Hepatocyte (in vitro differentiated cells): ENCODE results near the gene DAGLB. TPM values are rescaled to one million over a fixed set of nuclear protein-coding genes. Genes with fewer than 3 reads are reported as not detected.

Experiments used
- DNase-seq: peaks from one replicate; pipeline ENCODE4 v3.0.0-alpha.2; 2016; ENCODE audit warnings: low spot score
- H2AFZ ChIP-seq: fragments of 200-600 bp; sonication (generic); 2 replicates; pipeline ENCODE4 v1.6.0; 2016; ENCODE audit warnings: antibody characterized with exemption, mild to moderate bottlenecking
- H3K27ac ChIP-seq: fragments of 200-600 bp; sonication (generic); 2 replicates; pipeline ENCODE4 v1.5.1; 2016; ENCODE audit warnings: mild to moderate bottlenecking
- H3K27me3 ChIP-seq: fragments of 200-600 bp; sonication (generic); 2 replicates; pipeline ENCODE4 v1.6.1; 2016
- H3K36me3 ChIP-seq: fragments of 200-600 bp; sonication (generic); replicated peaks from 2 replicates; pipeline ENCODE4 v1.5.1; 2016; ENCODE audit warnings: low read depth; ENCODE audit not compliant: insufficient read depth
- H3K4me1 ChIP-seq: fragments of 200-600 bp; sonication (generic); 2 replicates; pipeline ENCODE4 v1.5.1; 2016; ENCODE audit warnings: mild to moderate bottlenecking, moderate library complexity; ENCODE audit not compliant: insufficient read depth
- H3K4me2 ChIP-seq: fragments of 200-600 bp; sonication (generic); 2 replicates; pipeline ENCODE4 v1.6.0; 2016
- H3K4me3 ChIP-seq: fragments of 200-600 bp; sonication (generic); 2 replicates; pipeline ENCODE4 v1.5.1; 2016; ENCODE audit warnings: mild to moderate bottlenecking
- H3K79me2 ChIP-seq: fragments of 200-600 bp; sonication (generic); 2 replicates; pipeline ENCODE4 v1.6.0; 2017; ENCODE audit warnings: mild to moderate bottlenecking
- H3K9me2 ChIP-seq: fragments of 200-600 bp; sonication (generic); replicated peaks from 2 replicates; pipeline ENCODE4 v1.6.0; 2017; ENCODE audit warnings: mild to moderate bottlenecking; ENCODE audit not compliant: insufficient read depth
- H3K9me3 ChIP-seq: fragments of 200-600 bp; sonication (generic); 2 replicates; pipeline ENCODE4 v1.5.1; 2016; ENCODE audit warnings: low read depth, mild to moderate bottlenecking
- H4K20me1 ChIP-seq: fragments of 200-600 bp; sonication (generic); 2 replicates; pipeline ENCODE4 v1.6.0; 2016; ENCODE audit warnings: mild to moderate bottlenecking; ENCODE audit not compliant: insufficient read depth, poor library complexity, severe bottlenecking
- CTCF ChIP-seq: fragments of 200-600 bp; sonication (generic); IDR thresholded peaks from 2 replicates; pipeline ENCODE4 v1.5.1; 2016; ENCODE audit warnings: antibody characterized with exemption, mild to moderate bottlenecking; ENCODE audit not compliant: poor library complexity
- EZH2 ChIP-seq: fragments of 200-600 bp; sonication (generic); IDR thresholded peaks from 2 replicates; pipeline ENCODE4 v1.6.1; 2016; ENCODE audit warnings: antibody characterized with exemption, mild to moderate bottlenecking, borderline replicate concordance
- EZH2phosphoT487 ChIP-seq: fragments of 200-600 bp; sonication (generic); IDR thresholded peaks from one replicate; pipeline ENCODE4 v1.6.1; 2018; ENCODE audit warnings: antibody characterized with exemption, mild to moderate bottlenecking, low read depth, moderate library complexity; ENCODE audit not compliant: unreplicated experiment, severe bottlenecking
- WGBS: methylation state at CpG from one replicate; pipeline ENCODE4 v1.1.6; 2016; ENCODE audit warnings: low lambda C conversion rate; ENCODE audit errors: missing lambda C conversion rate; 5-methylcytosine and 5-hydroxymethylcytosine counted together
- polyA plus RNA-seq: library from polyadenylated mRNA; unstranded; fragments of >200 nt; fragmentation: Nextera tagmentation; extraction: Ambion mirVana; gene quantifications from 2 replicates; pipeline ENCODE4 v1.2.1, GENCODE V29; 2016
- total RNA-seq: library from RNA; depleted of rRNA; stranded (reverse); fragments of >200 nt; gene quantifications from 2 replicates; pipeline ENCODE4 v1.2.3, GENCODE V29; 2014

The DAGLB gene
- total and polyA plus RNA-seq, 2 experiments from 2014 or later = 17.5 to 22.2 TPM

GRCh38 chr7:6494365-6494764, 46.6 kb upstream of the DAGLB start:
- Histone ChIP-seq H3K27ac (no peak overlapping the region), H3K9me2 (no peaks in the 10 kb centered on the region), H3K4me1 (no peaks in the 10 kb centered on the region), H3K4me2 (no peak overlapping the region), H2AFZ (no peak overlapping the region), H3K9me3 (no peaks in the 10 kb centered on the region), H4K20me1 (no peaks in the 10 kb centered on the region), H3K79me2 (no peaks in the 10 kb centered on the region), H3K36me3 (no peaks in the 10 kb centered on the region), H3K27me3 (no peaks in the 10 kb centered on the region), H3K4me3 (no peak overlapping the region)
- DNase-seq = no peak
- WGBS = 77% methylated on average over 2 of the region's 2 CpGs
- TF ChIP-seq CTCF = no peak
- no peak for TF ChIP-seq EZH2phosphoT487
- TF ChIP-seq EZH2 = no peak

- WGBS = 93% methylated on average over 10 of the region's 10 CpGs
- H2AFZ ChIP-seq = no peak overlapping the region
- no peaks in the 10 kb centered on the region for H4K20me1 ChIP-seq
- no peak overlapping the region for H3K27ac ChIP-seq
- H3K9me3 ChIP-seq = no peaks in the 10 kb centered on the region
- no peaks in the 10 kb centered on the region for H3K27me3 ChIP-seq
- no peaks in the 10 kb centered on the region for H3K36me3 ChIP-seq
- H3K4me3 ChIP-seq = no peak overlapping the region
- no peak for DNase-seq
- H3K4me1 ChIP-seq = no peaks in the 10 kb centered on the region
- no peaks in the 10 kb centered on the region for H3K9me2 ChIP-seq
- no peak for TF ChIP-seq EZH2phosphoT487
- no peak for TF ChIP-seq CTCF
- no peak for TF ChIP-seq EZH2
- H3K79me2 ChIP-seq = no peaks in the 10 kb centered on the region
- H3K4me2 ChIP-seq = no peak overlapping the region
Measured at GRCh38 chr7:6491194-6491593, 43.4 kb upstream of the DAGLB start.

GRCh38 chr7:6489612-6490011, 41.9 kb upstream of the DAGLB start:
- no peak overlapping the region for H3K4me3 ChIP-seq
- WGBS = 42% methylated on average over 1 of the region's 1 CpG
- no peaks in the 10 kb centered on the region for H3K27me3 ChIP-seq
- H2AFZ ChIP-seq = no peak overlapping the region
- no peak for DNase-seq
- H3K4me1 ChIP-seq = no peaks in the 10 kb centered on the region
- no peak for TF ChIP-seq CTCF
- TF ChIP-seq EZH2phosphoT487 = no peak
- TF ChIP-seq EZH2 = no peak
- H3K4me2 ChIP-seq = no peak overlapping the region
- H3K79me2 ChIP-seq = no peaks in the 10 kb centered on the region
- no peaks in the 10 kb centered on the region for H4K20me1 ChIP-seq
- H3K9me3 ChIP-seq = no peaks in the 10 kb centered on the region
- no peak overlapping the region for H3K27ac ChIP-seq
- H3K36me3 ChIP-seq = no peaks in the 10 kb centered on the region
- H3K9me2 ChIP-seq = no peaks in the 10 kb centered on the region

GRCh38 chr7:6487184-6487545, 39.4 kb upstream of the DAGLB start:
- Histone ChIP-seq H3K9me2 (no peaks in the 10 kb centered on the region), H3K27me3 (no peaks in the 10 kb centered on the region), H3K36me3 (no peaks in the 10 kb centered on the region), H3K4me3 (no peak overlapping the region), H4K20me1 (peaks cover 6% of the 10 kb centered on the region), H2AFZ (no peak overlapping the region), H3K9me3 (no peaks in the 10 kb centered on the region), H3K4me1 (peaks cover 4% of the 10 kb centered on the region), H3K27ac (no peak overlapping the region), H3K4me2 (no peak overlapping the region), H3K79me2 (peaks cover 17% of the 10 kb centered on the region)
- DNase-seq = no peak
- TF ChIP-seq EZH2 (no peak), CTCF (no peak), EZH2phosphoT487 (no peak)
- WGBS = 100% methylated on average over 4 of the region's 4 CpGs
